K562 (cell line): Measurements from ENCODE around the gene FKBP8. TPM values are rescaled to one million over a fixed set of nuclear protein-coding genes. Genes with fewer than 3 reads are reported as not detected.

Source experiments
- ATAC-seq: fragments of 200-7000 bp; cut with Tn5 transposase; 3 replicates; pipeline ENCODE4 v1.9.1; 2020; ENCODE audit warnings: moderate library complexity
- BruUV-seq: library from RNA; stranded (reverse); fragments of 400-500 nt; replicated peaks from 2 replicates; lab custom pipeline; 2021; lab: Mats Ljungman, UMichigan
- CTCF ChIA-PET: fragments of 300-600 bp; formaldehyde crosslinking; extraction: SDS; loops from one replicate; lab custom pipeline; 2021; ENCODE audit warnings: low intra/inter-chr PET ratio; lab: Yijun Ruan, JAX
- POLR2A ChIA-PET: fragments of 300-600, 350-650 bp; sonication (Branson Sonifier 250); formaldehyde crosslinking; extraction: SDS; loops from one replicate; lab custom pipeline; 2021; ENCODE audit warnings: antibody characterized with exemption, inconsistent platforms; lab: Yijun Ruan, JAX
- DNase-seq, 4 experiments: peaks; one replicate each; pipeline versions ENCODE4 v3.0.0 to v3.0.0-alpha.2; 2011 to 2018; ENCODE audit warnings: low spot score in 3 of 4, mixed read lengths in 3 of 4; ENCODE audit errors: extremely low read depth in 1 of 4
- FAIRE-seq: peaks from 2 replicates; lab custom pipeline; 2011; peaks lifted over from hg19 to GRCh38; lab: Jason Lieb, UNC
- H2AFZ ChIP-seq: 2 replicates; pipeline ENCODE4 v1.6.0; 2011; ENCODE audit warnings: low read depth, low read length, control low read depth, inconsistent platforms
- H3K27ac ChIP-seq: fragments of 200-600 bp; 3 replicates; pipeline ENCODE4 v1.8.0; 2011; ENCODE audit warnings: low read depth, mild to moderate bottlenecking, control low read depth, inconsistent platforms, low read length, moderate library complexity, mixed read lengths; ENCODE audit errors: extremely low read depth
- H3K27me3 ChIP-seq, 2 experiments: fragments of 300-600 bp in 1 of 2; 2 replicates in 1 of 2; 3 replicates in 1 of 2; pipeline versions ENCODE4 v1.6.0 to v1.8.0; 2011; ENCODE audit warnings: inconsistent platforms in 2 of 2, low read length in 2 of 2, mild to moderate bottlenecking in 1 of 2, mixed read lengths in 1 of 2, moderate library complexity in 1 of 2; ENCODE audit not compliant: control insufficient read depth in 2 of 2, insufficient read depth in 2 of 2
- H3K36me3 ChIP-seq: fragments of 300-600 bp; 3 replicates; pipeline ENCODE4 v1.8.0; 2011; ENCODE audit warnings: mild to moderate bottlenecking, low read length, inconsistent platforms; ENCODE audit not compliant: control insufficient read depth, insufficient read depth
- H3K4me1 ChIP-seq, 2 experiments: fragments of 200-600 bp in 1 of 2; replicated peaks in 1 of 2; 2 replicates in 1 of 2; 3 replicates in 1 of 2; pipeline versions ENCODE4 v1.5.1 to v1.8.0; 2011; ENCODE audit warnings: inconsistent platforms in 2 of 2, low read length in 2 of 2, mild to moderate bottlenecking in 1 of 2, mixed read lengths in 1 of 2, moderate library complexity in 1 of 2; ENCODE audit not compliant: control insufficient read depth in 2 of 2, insufficient read depth in 2 of 2
- H3K4me2 ChIP-seq: 2 replicates; pipeline ENCODE4 v1.6.1; 2011; ENCODE audit warnings: low read length, control low read depth, inconsistent platforms, mixed read lengths; ENCODE audit not compliant: insufficient read depth
- H3K4me3 ChIP-seq: fragments of 200-600 bp; sonication (generic), shearing (Covaris generic); 2 replicates; pipeline ENCODE4 v1.5.1; 2016; ENCODE audit warnings: control low read depth, inconsistent platforms
- H3K79me2 ChIP-seq: fragments of 200-600 bp; 3 replicates; pipeline ENCODE4 v1.8.0; 2011; ENCODE audit warnings: low read length, inconsistent platforms; ENCODE audit not compliant: control insufficient read depth, insufficient read depth
- H3K9ac ChIP-seq, 2 experiments: 2 replicates each; pipeline versions ENCODE4 v1.6.0 to v1.6.1; 2011; ENCODE audit warnings: low read depth in 2 of 2, low read length in 2 of 2, control low read depth in 1 of 2, inconsistent platforms in 1 of 2, mild to moderate bottlenecking in 1 of 2, mixed read lengths in 1 of 2; ENCODE audit not compliant: insufficient read depth in 1 of 2
- H3K9me1 ChIP-seq: one replicate; pipeline ENCODE4 v1.6.0; 2011; ENCODE audit warnings: inconsistent platforms, mild to moderate bottlenecking, low read length, moderate library complexity; ENCODE audit not compliant: control insufficient read depth, insufficient read depth
- H3K9me3 ChIP-seq: replicated peaks from 2 replicates; pipeline ENCODE4 v1.5.1; 2011; ENCODE audit warnings: low read depth, low read length, inconsistent platforms; ENCODE audit not compliant: control insufficient read depth, insufficient read depth
- H4K20me1 ChIP-seq: replicated peaks from 2 replicates; pipeline ENCODE4 v1.6.1; 2011; ENCODE audit warnings: low read length, inconsistent platforms, mixed read lengths; ENCODE audit not compliant: control insufficient read depth, insufficient read depth
- ATF3 ChIP-seq, 2 experiments: fragments of 450-650 bp in 1 of 2; sonication (generic) in 1 of 2; formaldehyde crosslinking in 1 of 2; IDR thresholded peaks in 1 of 2; conservative IDR thresholded peaks in 1 of 2; 2 replicates each; pipeline versions ENCODE4 v1.6.1 to v1.8.1; 2016 to 2023; ENCODE audit warnings: mild to moderate bottlenecking in 2 of 2, moderate library complexity in 2 of 2, inconsistent platforms in 1 of 2, missing genetic modification reagents in 1 of 2
- HBP1 ChIP-seq: fragments of 450-650 bp; formaldehyde crosslinking; IDR thresholded peaks from 2 replicates; pipeline ENCODE4 v1.4.0; 2022; ENCODE audit warnings: missing genetic modification characterization
- MITF ChIP-seq: IDR thresholded peaks from 2 replicates; pipeline ENCODE4 v1.6.1; 2014; ENCODE audit warnings: antibody characterized with exemption
- PPARD ChIP-seq: fragments of 250-450 bp; sonication (Bioruptor Pico); IDR thresholded peaks from 2 replicates; pipeline ENCODE4 v1.8.0; 2022; ENCODE audit warnings: inconsistent platforms, mild to moderate bottlenecking, moderate library complexity
- RHOXF2B ChIP-seq: fragments of 250-450 bp; sonication (Bioruptor Pico); conservative IDR thresholded peaks from 2 replicates; pipeline ENCODE4 v1.5.1; 2021
- SIN3A ChIP-seq, 2 experiments: fragments of 150-350 bp in 1 of 2; IDR thresholded peaks; 2 replicates each; pipeline ENCODE4 v1.6.1; 2011 to 2016; ENCODE audit warnings: borderline replicate concordance in 2 of 2, low read depth in 2 of 2, low read length in 2 of 2, mild to moderate bottlenecking in 2 of 2, moderate library complexity in 2 of 2; ENCODE audit not compliant: control insufficient read depth in 1 of 2
- SIN3B ChIP-seq: fragments of 450-650 bp; IDR thresholded peaks from 2 replicates; pipeline ENCODE4 v1.6.1; 2017; ENCODE audit warnings: low read depth, mild to moderate bottlenecking, moderate library complexity
- SPI1 ChIP-seq: IDR thresholded peaks from 2 replicates; pipeline ENCODE4 v1.6.1; 2011; ENCODE audit warnings: low read depth, low read length, control low read depth, borderline replicate concordance
- SREBF2 ChIP-seq: sonication (generic); formaldehyde crosslinking; IDR thresholded peaks from 2 replicates; pipeline ENCODE4 v1.4.0; 2020; ENCODE audit warnings: mild to moderate bottlenecking, missing genetic modification reagents
- SRSF9 ChIP-seq: fragments of 200-400 bp; formaldehyde crosslinking; IDR thresholded peaks from 2 replicates; pipeline ENCODE4 v1.6.1; 2017; ENCODE audit warnings: low read depth, low read length, borderline replicate concordance
- TAF15 ChIP-seq: fragments of 200-400 bp; formaldehyde crosslinking; IDR thresholded peaks from 2 replicates; pipeline ENCODE4 v1.6.1; 2017; ENCODE audit warnings: mild to moderate bottlenecking, low read depth, low read length, moderate library complexity
- TAF7 ChIP-seq: fragments of 450-650 bp; IDR thresholded peaks from 2 replicates; pipeline ENCODE4 v1.6.1; 2016; ENCODE audit warnings: missing genetic modification characterization, missing compliant biosample characterization
- TFAM ChIP-seq: fragments of 250-450 bp; sonication (Bioruptor Pico); conservative IDR thresholded peaks from 2 replicates; pipeline ENCODE4 v1.5.0; 2021; ENCODE audit warnings: mild to moderate bottlenecking, moderate library complexity
- ZNF12 ChIP-seq: sonication (generic); formaldehyde crosslinking; IDR thresholded peaks from 2 replicates; pipeline ENCODE4 v1.4.0; 2020; ENCODE audit warnings: mild to moderate bottlenecking, missing genetic modification reagents
- ZNF174 ChIP-seq: fragments of 250-450 bp; sonication (Bioruptor Pico); IDR thresholded peaks from 2 replicates; pipeline ENCODE4 v1.4.0; 2020; ENCODE audit warnings: mild to moderate bottlenecking
- ZNF280B ChIP-seq: fragments of 250-450 bp; sonication (Bioruptor Pico); IDR thresholded peaks from 2 replicates; pipeline ENCODE4 v1.5.1; 2021; ENCODE audit warnings: mild to moderate bottlenecking
- ZNF668 ChIP-seq: fragments of 250-450 bp; sonication (Bioruptor Pico); IDR thresholded peaks from 2 replicates; pipeline ENCODE4 v1.8.0; 2022; ENCODE audit warnings: mild to moderate bottlenecking, inconsistent platforms
- ZNF76 ChIP-seq: fragments of 250-450 bp; sonication (Bioruptor Pico); IDR thresholded peaks from 2 replicates; pipeline ENCODE4 v1.4.0; 2020; ENCODE audit warnings: mild to moderate bottlenecking, moderate library complexity, borderline replicate concordance
- WGBS: fragments of 100-300 bp; shearing (Covaris generic); methylation state at CpG from one replicate; pipeline ENCODE4 v1.1.6; 2016; ENCODE audit warnings: low coverage, mixed read lengths; ENCODE audit not compliant: insufficient coverage; ENCODE audit errors: missing lambda C conversion rate; 5-methylcytosine and 5-hydroxymethylcytosine counted together
- in situ Hi-C: fragments of 300-500 bp; cut with MboI; formaldehyde crosslinking; loops from 4 replicates; pipeline ENCODE4 v1.15.0; 2018; ENCODE audit warnings: inconsistent platforms, mixed read lengths
- intact Hi-C: fragments of 100-400 bp; cut with micrococcal nuclease; formaldehyde crosslinking; loops from 2 replicates; pipeline ENCODE4 v1.14.2; 2022
- polyA plus RNA-seq, 8 experiments: library from polyadenylated mRNA; depleted of rRNA in 4 of 8; stranded (reverse) in 5 of 8; unstranded in 3 of 8; fragments of >200 nt; fragmentation: Nextera tagmentation in 2 of 8; fragmentation: Illumina TruSeq in 1 of 8; extraction: Ambion mirVana in 2 of 8; extraction: Trizol in 1 of 8; gene quantifications; 2 replicates each; pipeline versions ENCODE4 v1.2.1 to v1.2.3, GENCODE V29; 2011 to 2014; ENCODE audit warnings: inconsistent platforms in 1 of 8, missing spikeins in 1 of 8
- total RNA-seq, 7 experiments: library from RNA; depleted of rRNA in 6 of 7; stranded (reverse); fragments of >200 nt in 6 of 7; fragmentation: Illumina TruSeq in 2 of 7; extraction: Trizol in 2 of 7; gene quantifications; 2 replicates each; pipeline versions ENCODE4 v1.2.1 to v1.2.3, GENCODE V29; 2011 to 2021; ENCODE audit warnings: low replicate concordance in 1 of 7

FKBP8 gene
- total and polyA plus RNA-seq, 9 of the 15 experiments (the other 6 are each of a cell fraction or from before 2014, with no cell fraction given), result 0.46 to 236 (median 104) TPM

- H3K4me3 ChIP-seq, result peak within 1 kb of the TSS; percentile 95
- in situ Hi-C loops, result no loop called here
- CTCF ChIA-PET, result no interaction called here
- DNase-seq (no peak), ATAC-seq (peak; percentile 4), FAIRE-seq (no peak)
- peaks cover 9% of the 10 kb centered on the region for H3K9me1 ChIP-seq
- peak within 1 kb of the TSS; percentile 85 for H2AFZ ChIP-seq
- H3K79me2 ChIP-seq, result peaks cover 52% of the 10 kb centered on the region
- H4K20me1 ChIP-seq, result peaks cover 16% of the 10 kb centered on the region
- H3K4me2 ChIP-seq, result peak within 1 kb of the TSS; percentile 98
- no TSS peak for BruUV-seq
- WGBS, result 1% methylated on average over 52 of the region's 52 CpGs
- no peaks in the 10 kb centered on the region for H3K9me3 ChIP-seq
- H3K4me1 ChIP-seq, result peaks cover 11 to 34% of the 10 kb centered on the region in 2 experiments
- intact Hi-C loops, result loop anchor here (2.0 to 5.0 kb wide), 5 partner anchors 23 to 67 kb away; partner anchors contain the start of genes KXD1, REX1BD and UBA52
- peaks cover 10% of the 10 kb centered on the region for H3K36me3 ChIP-seq
- peak within 1 kb of the TSS; percentile 97 for H3K27ac ChIP-seq
- POLR2A ChIA-PET, result interaction anchor here (0.6 to 7.0 kb wide), 7 partner anchors 13 to 1140 kb away, joined by 3 to 84 read pairs (median 3); no protein-coding TSS in a partner anchor
- H3K27me3 ChIP-seq, result no peaks in the 10 kb centered on the region
- peak within 1 kb of the TSS; percentile 95 to 100 for H3K9ac ChIP-seq
- TF ChIP-seq MITF, result no peak
- TF ChIP-seq PPARD (CRISPR knock-in tag), result no peak
- TF ChIP-seq TFAM (CRISPR knock-in tag), result no peak
- TF ChIP-seq SIN3A (IDR thresholded peaks at IDR 0.05; ENCODE audit: borderline replicate concordance in 2 of 2, control insufficient read depth in 1 of 2, low read depth in 2 of 2, low read length in 2 of 2), result peak; percentile 23 to 87; a peak in 2 of 4 replicates
- peak; percentile 75 for TF ChIP-seq TAF7 (tag)
- peak; percentile 70 for TF ChIP-seq SIN3B
- no peak for TF ChIP-seq SPI1
- TF ChIP-seq ZNF280B, result no peak
- no peak for TF ChIP-seq ZNF668 (CRISPR knock-in tag)
- no peak for TF ChIP-seq RHOXF2B (CRISPR knock-in tag)
- no peak for TF ChIP-seq HBP1
- no peak for TF ChIP-seq SREBF2 (CRISPR knock-in tag)
- TF ChIP-seq ZNF12 (CRISPR knock-in tag), result no peak
- no peak for TF ChIP-seq ZNF174 (CRISPR knock-in tag)
- no peak for TF ChIP-seq ZNF76 (CRISPR knock-in tag)
- TF ChIP-seq ATF3 (IDR thresholded peaks at IDR 0.05), result no peak
- TF ChIP-seq ATF3 (CRISPR knock-in tag; conservative IDR thresholded peaks at IDR 0.05), result no peak
- no peak for TF ChIP-seq SRSF9
- TF ChIP-seq TAF15, result no peak
These were observed 21.7 kb downstream of the FKBP8 start, which contains the start of gene ELL for GRCh38 chr19:18521692-18522123. TSS of gene ELL (minus strand) at chr19:18522070. CDS start at chr19:18522055, 15 bp downstream.
